KBM-7 (cell line): ENCODE measurements around the gene MAN1A1.

Experiments used
- DNase-seq: peaks from one replicate; pipeline ENCODE4 v3.0.0-alpha.2; 2015
- in situ Hi-C: fragments of 300-500 bp; cut with MboI; formaldehyde crosslinking; loops from 2 replicates; pipeline ENCODE4 v1.14.3; 2020; ENCODE audit warnings: low sequenced_read_pairs, low pct_unique_long_range_greater_than_20kb, mixed read lengths

MAN1A1 gene

GRCh38 chr6:119283979-119284545 lies 65.5 kb downstream of the MAN1A1 start:
- in situ Hi-C loops: no loop called here
- no peak for DNase-seq

GRCh38 chr6:119283214-119283613 lies 66.3 kb downstream of the MAN1A1 start:
- in situ Hi-C loops: no loop called here

GRCh38 chr6:119280668-119281067 lies 68.9 kb downstream of the MAN1A1 start:
- in situ Hi-C loops: no loop called here

More at GRCh38 chr6:119283214-119283613, 66.3 kb downstream of the MAN1A1 start:
- DNase-seq: no peak

GRCh38 chr6:119280080-119280479 lies 69.5 kb downstream of the MAN1A1 start:
- no peak for DNase-seq
- in situ Hi-C loops: no loop called here

More at GRCh38 chr6:119280668-119281067, 68.9 kb downstream of the MAN1A1 start:
- DNase-seq: no peak

- DNase-seq: no peak
- in situ Hi-C loops: no loop called here
Observed at GRCh38 chr6:119278625-119279024, 70.9 kb downstream of the MAN1A1 start.

GRCh38 chr6:119277052-119277451 lies 72.5 kb downstream of the MAN1A1 start:
- no peak for DNase-seq
- in situ Hi-C loops: no loop called here

- in situ Hi-C loops: no loop called here
- no peak for DNase-seq
Observed at GRCh38 chr6:119276211-119276610, 73.3 kb downstream of the MAN1A1 start.

- DNase-seq: no peak
- in situ Hi-C loops: no loop called here
Observed at GRCh38 chr6:119274197-119274595, 75.4 kb downstream of the MAN1A1 start.

DNA sequence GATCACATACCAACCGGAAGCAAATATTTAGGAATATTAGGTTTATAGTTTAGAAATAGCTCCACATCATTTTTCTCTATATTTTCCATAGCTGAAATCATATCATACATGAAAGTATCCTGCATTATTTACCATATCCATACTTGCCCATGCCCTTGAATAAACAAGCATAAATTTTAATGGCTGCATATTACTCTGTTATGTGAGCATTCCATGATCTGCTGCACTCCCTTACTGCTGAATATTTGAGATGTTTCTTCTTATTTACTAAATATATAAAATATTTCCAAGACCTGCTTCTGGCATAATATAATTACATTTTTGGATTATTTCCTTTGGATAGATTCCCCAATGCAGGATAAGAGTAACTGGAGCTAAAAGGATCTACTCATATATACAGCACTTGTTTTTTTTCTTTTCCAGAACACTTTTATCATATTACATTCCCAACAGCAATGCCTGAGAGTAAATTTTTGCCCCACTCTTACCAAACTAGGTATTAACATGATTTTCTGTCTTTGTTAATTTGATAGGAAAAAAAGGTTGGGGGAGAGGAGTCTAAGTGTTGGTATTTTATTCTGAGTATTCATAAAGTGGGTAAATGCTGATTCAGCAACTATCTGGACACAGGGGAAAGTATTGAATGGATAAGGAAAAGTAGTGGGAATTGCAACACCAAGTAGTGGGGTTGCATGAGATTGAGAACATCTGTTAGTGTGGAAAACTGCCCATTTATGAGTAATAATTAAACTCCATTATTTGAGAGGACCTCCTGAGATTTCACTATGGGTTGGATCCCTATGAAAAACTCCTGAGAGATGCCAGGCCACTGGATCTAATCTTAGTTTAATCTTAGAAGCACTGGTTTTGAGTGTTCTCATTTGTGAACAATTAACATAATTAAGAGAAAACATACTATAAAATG lies 76.0 kb downstream of the MAN1A1 start:
- in situ Hi-C loops: no loop called here
- DNase-seq: no peak

GRCh38 chr6:119270545-119270944 lies 79.0 kb downstream of the MAN1A1 start:
- in situ Hi-C loops: no loop called here
- DNase-seq: no peak

- DNase-seq: no peak
- in situ Hi-C loops: no loop called here
Observed at GRCh38 chr6:119269266-119270103, 80.1 kb downstream of the MAN1A1 start.

DNA sequence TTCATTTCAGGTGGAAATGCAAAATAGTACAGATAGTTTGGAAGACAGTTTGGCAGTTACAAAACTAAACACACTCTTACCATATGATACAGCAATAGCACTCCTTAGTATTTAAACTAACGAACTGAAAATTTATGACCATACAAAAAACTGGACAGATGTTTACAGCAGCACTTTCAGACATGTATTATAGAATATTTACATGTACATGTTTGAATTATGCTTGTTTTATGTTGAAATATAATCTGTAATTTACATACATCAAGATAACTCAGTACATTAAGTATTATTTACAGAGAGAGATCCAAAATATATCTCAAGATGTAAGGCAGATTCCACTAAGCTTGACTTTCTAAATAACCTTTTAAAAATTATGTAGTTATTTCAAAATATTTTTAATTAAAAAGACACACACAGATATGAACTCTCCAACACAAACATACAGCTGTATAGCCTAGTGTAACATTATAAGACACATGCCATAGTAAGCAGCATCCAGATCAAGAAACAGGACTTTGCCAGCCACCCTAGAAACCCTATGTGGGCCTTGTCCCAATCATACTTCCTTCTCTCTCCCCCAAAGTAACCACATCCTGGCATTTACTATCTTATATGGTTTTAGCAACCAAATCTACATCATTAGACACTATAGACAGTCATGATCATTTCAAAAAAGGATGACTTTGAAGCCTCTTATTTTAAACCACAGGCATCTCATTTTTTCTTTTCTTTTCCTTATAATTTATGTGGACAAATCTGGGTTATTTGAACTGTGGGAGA lies 82.2 kb downstream of the MAN1A1 start:
- in situ Hi-C loops: no loop called here
- peak; percentile 39 for DNase-seq

DNA sequence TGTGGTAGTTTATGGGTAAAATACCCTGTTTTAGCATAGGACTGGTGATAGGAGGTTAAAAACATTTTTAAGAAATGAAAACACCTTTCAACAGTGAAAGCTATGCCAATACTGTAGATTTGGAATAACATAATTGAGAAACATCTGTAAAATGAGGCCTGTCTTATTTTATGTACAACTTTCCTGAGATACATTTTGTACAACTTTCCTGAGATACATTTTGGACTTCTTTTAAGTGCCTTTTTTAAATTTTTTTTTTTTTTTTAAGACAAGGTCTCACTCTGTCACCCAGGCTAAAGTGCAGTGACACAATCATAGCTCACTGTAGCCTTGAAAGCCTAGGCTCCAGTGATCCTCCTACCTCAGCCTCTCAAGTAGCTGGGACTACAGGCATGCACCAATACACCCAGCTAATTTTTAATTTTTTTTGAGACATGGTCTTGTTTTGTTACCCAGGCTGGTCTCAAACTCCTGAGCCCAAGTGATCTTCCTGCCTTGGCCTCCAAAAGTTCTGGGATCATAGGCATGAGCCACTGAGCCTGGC lies 84.6 kb downstream of the MAN1A1 start:
- in situ Hi-C loops: no loop called here
- no peak for DNase-seq

DNA sequence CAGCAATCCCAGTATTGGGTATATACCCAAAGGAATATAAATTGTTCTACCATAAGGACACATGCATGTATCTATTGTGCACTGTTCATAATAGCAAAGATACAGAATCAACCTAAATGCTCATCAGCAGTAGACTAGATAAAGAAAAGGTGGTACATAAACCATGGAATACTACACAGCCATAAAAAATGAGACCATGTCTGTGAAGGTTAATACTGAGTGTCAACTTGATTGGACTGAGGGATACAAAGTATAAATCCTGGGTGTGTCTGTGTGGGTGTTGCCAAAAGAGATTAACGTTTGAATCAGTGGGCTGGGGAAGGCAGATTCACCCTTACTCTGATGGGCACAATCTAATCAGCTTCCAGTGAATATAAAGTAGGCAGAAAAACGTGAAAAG lies 86.9 kb downstream of the MAN1A1 start:
- in situ Hi-C loops: no loop called here
- DNase-seq: no peak

DNA sequence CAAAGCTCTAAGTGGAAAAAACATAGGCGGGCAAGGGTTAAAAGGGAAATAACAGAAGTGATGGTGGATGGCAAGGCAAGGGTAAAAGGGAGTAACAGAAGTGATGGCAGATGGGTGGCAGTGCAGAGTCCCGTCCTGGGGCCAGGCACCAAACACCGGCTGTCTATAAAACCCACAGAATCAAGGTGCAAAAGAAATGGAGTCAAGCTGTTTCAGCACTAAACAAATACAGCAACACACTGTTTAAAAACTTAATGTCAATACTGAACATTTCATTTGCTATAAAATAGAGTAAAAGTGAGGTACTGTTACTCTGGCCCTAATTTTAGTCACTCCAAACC lies 87.6 kb downstream of the MAN1A1 start:
- in situ Hi-C loops: no loop called here
- no peak for DNase-seq

DNA sequence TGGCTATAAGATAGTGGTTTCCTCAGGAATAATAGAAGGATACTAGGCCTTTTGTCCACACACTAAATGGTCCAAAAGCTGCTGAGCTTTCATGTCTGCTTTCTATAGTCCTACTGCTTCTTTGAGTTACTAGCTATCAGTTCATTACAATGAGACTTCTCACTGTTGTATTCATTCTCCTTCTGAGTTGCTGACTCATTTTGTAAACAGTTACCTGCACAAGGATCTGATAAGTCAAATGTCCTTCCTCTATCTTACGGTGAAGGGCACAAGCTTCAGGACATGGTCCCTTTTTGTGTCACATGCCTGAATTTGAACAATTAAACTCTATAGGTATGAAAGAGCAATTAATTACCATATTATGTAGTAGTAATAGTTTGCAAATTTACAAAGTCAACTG lies 90.5 kb downstream of the MAN1A1 start:
- DNase-seq: no peak
- in situ Hi-C loops: no loop called here

DNA sequence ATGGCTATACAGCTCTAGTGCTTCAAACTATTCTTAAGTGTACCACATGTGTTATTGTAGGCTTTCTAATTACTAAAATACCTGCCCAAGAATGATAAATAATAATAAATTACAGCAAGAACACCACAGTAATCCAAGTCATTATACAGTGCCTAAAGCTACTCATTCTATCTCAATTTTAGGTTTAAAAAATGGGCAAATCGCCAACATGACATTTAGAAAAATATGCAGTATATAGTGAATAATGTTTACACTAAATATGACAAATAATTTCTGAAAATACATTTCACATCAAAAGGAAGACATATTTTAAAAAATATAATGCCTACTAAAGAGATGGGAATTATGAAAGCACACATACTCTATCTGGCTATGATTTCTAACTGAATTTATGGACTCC lies 91.8 kb downstream of the MAN1A1 start:
- in situ Hi-C loops: no loop called here
- no peak for DNase-seq

DNA sequence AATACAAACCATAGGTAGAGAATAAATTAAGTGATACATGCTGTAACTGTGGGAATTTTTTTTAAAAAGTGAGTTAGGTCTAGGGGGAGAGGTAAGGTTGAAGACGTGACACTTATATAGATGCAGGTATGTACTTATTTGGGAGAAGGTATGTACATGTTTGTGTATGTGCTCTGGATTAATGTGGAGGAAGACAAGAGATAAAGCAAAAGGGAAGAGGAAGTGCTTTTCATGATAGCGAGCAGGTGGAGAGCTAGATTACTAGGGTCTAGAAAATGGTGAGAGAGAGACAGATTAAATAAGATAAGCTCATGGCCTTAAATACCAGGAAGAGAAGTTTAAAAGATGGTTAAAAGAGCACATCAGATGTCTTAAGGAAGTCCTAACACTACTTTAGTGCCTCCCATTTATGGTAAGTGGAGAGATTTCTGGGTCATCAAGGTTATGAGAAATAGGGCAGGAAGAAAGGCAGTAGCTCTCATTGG lies 92.5 kb downstream of the MAN1A1 start:
- DNase-seq: peak; percentile 70

DNA sequence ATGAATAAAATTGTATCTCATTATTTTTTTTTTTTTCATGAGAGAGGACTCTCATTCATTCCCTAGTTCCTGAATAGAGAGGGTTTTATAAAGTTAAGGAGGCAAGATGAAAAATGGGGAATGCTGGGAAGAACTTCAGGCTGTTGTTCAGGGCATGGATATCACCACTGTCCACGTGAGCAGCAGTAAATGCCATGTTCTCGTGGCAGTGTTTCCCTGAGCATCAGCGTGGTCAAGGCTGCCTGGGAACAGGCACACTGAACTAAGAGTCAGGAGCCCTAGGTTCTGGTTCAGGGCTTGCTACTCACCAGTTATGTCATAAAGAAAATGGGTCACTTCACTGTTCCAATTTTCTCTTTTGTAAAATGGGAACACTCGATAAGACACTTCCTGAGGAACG lies 93.2 kb downstream of the MAN1A1 start:
- in situ Hi-C loops: no loop called here
- no peak for DNase-seq

More for the DNA sequence above, 92.5 kb downstream of the MAN1A1 start:
- in situ Hi-C loops: no loop called here
